OCI-M2 (cell line): Measurements from ENCODE around the gene OR52E5.

Experiments
- DNase-seq: peaks from one replicate; lab custom pipeline; 2025; ENCODE audit not compliant: unreplicated experiment; lab: John Stamatoyannopoulos, UW

OR52E5 gene

DNA sequence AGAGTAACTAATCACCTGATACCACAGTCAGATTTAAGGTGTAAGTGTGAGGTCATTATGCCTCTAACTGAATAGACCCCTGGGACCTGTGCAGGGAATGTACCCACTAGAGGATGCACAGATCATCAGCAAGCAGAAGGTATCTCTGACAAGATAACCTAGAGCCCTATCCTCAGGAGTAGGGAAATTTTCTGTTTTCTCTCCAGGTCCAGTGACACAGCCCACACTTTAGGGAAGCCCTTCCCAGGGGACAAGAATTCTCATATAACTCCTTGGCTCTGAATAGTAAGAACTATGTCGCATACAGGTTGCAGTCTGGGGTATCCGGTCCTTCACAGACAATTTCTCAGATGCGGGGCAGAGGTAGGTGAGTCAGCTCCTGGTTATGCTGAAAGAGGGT, at the start of gene OR52E5:
Gene OR52E5 (plus strand): TSS at position 301 of the 400 bp plus-strand sequence. CDS start 7,569 bp downstream, outside the sequence.
- DNase-seq = no peak

DNA sequence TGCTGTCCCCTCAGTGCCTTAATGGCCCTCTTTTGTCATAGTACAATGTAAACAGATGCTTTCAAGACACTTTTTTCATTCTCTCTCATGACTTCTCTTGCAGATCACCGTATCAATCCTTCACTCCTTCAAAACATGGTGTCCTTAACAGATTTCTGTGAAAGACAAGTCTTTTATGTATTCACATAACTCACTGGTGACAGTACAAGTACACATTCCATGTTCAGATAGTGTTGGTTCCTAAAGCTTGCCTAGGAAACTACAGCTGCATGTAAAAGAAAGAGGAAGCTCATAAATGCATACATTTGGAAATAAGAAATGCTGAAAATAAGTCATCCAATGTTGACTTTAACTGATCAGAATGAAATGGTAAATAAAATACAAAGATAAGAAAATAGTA, 46.3 kb upstream of the OR52E5 start:
- DNase-seq = no peak

DNA sequence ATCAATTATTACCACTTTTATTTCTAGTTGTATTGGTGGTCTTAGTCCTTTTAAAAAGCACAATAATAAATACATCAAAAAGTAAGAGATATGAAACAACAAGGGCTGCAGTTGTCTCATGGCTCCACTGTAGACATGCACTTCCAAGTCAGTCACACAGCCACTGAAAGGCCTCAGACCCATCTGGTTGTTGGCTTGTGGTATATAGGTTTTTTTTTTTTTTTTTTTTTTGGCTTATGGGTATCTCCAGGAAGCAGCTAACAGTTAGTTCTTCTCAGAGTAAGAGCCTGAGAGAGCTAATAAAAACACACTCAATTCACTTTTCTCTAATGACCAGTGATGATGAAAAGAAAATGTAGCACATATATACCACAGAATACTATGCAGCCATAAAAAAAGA, 45.3 kb upstream of the OR52E5 start:
- no peak for DNase-seq

DNA sequence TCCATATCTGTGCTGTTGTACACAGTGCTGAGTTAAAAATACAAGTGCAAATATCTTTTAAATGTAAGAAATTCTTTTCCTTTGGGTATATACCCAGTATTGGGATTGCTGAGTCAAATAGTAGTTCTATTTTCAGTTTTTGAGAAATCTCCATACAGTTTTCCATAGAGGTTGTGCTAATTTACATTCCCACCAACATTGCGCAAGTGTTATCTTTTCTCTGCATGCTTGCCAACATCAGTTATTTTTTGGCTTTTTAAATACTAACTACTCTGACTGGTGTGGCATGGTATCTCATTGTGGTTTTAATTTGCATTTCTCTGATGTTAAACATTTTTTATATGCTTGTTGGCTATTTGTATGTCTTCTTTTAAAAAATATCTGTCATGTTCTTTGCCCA, 42.0 kb upstream of the OR52E5 start:
- DNase-seq = no peak

DNA sequence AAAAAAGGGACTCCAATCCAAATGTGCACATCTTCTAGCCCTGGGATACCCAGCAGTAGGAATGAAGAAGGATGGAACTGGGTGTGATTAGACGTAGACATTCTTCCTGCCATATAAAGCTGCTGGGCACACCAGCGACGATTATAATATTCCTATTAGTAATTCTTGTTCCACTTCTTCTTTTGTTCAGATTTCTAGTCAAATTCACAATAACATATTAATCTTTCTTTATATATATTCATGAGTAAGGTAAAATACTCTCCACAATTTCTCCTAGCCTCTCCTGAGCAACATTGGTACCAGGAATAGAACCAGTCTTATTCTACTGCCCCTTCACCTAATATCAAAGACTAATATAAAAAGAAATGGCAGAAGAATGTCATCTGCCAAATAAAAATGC, 35.4 kb upstream of the OR52E5 start, which contains the start of gene OR52E8:
Gene OR52E8 (minus strand): TSS at position 101 of the 400 bp plus-strand sequence. CDS start 0 bp downstream, at position 101.
- DNase-seq = no peak

DNA sequence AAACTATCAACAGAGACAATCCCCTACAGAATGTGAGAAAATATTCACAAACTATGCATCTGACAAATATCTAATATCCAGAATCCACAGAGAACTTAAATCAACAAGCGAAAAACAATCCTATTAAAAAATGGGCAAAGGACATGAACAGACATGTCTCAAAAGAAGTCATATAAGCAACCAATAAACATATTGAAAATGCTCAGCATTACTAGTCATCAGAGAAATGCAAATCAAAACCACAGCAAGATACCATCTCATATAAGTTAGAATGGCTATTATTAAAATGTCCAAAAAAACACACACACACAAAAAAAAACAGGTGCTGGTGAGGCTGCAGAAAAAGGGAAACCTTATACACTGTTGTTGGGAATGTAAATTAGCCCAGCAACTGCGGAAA, 27.2 kb upstream of the OR52E5 start:
- no peak for DNase-seq

DNA sequence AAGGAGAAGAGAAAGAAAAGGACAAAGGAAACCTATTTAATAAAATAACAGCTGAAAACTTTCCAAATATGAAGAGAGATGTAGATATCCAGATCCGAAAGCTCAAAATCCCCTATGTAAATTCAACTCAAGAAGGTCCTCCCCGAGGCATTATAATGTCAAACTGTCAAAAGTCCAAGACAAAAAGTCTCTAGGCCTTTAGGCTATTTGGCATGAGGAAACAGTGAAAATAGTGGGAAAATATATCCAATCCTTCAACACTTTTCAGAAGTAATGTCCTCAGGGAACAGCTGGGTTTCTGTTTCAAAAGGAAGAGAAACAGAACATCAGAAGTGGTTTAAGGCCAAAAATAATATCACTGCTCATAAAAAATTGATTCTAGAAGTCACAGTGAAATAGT, 14.4 kb upstream of the OR52E5 start:
- no peak for DNase-seq

DNA sequence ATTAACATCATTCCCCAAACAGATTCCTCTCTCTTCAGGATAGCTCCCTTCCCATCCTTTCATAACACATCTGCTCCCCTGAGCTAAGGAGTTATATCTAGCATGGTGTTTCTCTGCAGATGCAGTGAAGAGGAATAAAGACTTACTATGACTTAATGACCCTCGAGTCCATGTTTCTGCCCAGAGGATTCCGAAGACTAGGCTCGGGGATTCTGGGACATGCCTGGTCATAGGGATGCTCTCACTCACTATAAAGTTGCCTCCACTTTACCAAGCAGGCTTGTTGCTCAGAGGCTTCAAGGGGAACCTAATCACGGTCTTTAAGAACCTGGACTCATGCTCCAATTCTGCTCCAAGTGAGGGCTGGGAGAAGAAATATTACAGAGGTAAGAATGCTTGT, 12.7 kb upstream of the OR52E5 start, which contains the start of gene OR52E4:
Gene OR52E4 (plus strand): TSS at position 301 of the 400 bp plus-strand sequence. CDS start 3,664 bp downstream, outside the sequence.
- no peak for DNase-seq

DNA sequence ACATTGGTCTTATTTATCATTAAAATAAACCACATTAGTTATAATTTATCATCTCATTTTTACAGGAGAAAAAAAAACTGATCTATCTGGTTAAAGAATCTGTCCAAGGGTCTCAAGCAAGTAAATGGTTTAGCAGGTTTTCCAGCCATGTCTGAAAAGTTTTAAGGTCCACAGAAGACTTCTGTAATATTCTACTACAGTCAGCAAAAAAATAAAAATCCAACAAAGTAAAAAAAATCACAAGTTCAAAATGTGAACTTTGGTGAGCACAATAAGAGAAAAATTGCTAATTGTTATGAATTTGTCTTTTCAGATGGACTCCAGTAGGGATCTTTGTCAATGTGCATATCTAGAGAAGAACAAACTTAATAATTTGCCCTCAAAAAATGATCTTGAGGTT, 11.3 kb upstream of the OR52E5 start:
- DNase-seq = no peak

DNA sequence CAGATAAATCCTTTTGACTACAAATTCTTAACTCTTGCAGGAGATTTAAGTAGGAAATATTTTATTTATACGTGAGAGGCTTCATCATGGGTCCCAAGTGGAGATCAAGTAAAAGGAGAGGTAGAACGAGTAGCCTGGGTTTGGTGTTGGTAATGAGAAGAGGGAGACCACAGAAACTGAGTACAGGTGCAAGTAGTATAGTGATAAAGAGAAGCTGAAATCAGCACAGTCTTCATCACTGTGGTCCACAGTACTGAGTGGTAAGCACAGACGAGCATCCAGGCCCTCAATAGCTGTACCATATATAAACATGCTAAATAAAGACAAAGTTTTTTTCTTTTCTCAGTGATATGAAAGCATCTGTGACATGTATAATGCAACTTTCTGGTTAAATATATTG, 5.8 kb upstream of the OR52E5 start:
- no peak for DNase-seq

DNA sequence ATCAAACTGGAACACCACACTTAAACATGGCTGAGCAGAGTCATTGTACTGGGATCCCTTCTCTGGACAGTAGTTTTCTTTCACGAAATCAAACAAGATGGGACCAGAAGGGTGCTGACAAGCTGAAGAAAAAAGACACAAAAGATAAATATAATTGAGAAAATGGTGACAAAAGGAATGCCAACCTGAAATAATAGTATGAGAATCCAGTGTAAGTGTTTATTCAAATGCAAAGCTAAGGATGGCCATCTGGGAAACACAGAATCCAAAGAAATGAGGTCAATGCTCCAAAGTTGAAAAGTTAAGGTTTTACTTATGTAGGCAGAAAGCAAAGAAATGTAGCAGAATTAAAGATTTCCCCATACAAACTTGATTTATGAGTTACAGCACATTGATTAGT, 5.3 kb upstream of the OR52E5 start:
- no peak for DNase-seq

DNA sequence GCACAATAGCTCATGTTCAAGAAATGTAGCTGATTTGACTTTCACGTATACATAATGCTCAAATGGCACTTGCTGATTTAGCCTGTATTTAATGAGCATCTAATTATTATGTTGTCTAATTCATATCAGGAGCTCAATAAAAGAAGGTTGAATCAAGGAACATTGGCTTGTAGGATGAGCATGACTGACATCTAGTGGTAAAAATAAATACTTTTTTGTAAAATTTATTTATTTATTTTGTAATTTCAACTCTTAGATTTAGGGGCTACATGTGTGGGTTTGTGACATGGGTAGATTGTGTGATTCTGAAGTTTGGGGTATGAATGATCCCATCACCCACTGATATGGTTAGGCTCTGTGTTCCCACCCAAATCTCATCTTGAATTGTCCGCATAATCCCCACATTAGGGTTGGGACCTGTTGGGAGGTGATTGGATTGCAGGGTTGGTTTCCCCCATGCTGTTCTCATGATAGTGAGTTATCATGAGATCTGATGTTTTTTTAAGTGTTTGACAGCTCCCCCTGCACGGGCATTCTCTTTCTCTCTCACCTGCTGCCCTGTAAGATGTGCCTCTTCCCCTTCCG, 1.7 kb upstream of the OR52E5 start:
- no peak for DNase-seq

DNA sequence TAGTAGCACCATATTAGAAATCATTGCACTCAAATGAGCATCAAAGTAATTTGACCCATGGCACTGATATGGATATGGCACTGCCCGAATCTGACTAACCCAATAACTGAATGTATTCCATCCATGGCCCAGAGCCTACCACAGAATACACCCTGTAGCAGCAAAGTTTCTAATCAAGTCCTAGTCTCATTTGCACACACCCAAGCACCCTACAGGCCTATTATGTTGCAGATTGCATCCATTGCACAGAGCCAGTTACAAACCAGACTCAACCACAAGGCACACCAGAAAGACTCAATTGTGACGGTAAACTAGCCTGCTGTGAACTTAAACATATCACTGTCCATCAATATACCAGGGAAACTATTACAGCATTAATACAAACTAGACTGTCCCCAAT, 6.5 kb downstream of the OR52E5 start:
- no peak for DNase-seq

DNA sequence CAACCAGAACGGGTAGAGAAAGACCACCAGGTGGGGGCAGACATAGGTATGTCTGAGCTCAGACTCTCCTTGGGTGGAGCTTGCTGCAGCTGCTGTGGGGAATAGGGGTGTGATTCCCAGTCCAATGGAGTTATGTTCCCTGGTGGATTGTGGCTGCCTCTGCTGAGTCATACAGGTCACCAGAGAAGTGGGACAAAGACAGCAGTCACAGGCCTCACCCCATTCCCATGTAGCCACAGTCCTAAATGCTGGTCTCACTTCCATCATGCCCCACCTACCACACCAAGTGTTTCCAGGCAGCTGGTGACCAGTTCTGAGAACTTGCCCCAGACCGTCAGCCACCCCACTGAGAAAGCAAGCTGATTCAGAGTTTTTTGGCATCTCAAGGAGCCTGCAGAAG, 17.5 kb downstream of the OR52E5 start:
- no peak for DNase-seq

DNA sequence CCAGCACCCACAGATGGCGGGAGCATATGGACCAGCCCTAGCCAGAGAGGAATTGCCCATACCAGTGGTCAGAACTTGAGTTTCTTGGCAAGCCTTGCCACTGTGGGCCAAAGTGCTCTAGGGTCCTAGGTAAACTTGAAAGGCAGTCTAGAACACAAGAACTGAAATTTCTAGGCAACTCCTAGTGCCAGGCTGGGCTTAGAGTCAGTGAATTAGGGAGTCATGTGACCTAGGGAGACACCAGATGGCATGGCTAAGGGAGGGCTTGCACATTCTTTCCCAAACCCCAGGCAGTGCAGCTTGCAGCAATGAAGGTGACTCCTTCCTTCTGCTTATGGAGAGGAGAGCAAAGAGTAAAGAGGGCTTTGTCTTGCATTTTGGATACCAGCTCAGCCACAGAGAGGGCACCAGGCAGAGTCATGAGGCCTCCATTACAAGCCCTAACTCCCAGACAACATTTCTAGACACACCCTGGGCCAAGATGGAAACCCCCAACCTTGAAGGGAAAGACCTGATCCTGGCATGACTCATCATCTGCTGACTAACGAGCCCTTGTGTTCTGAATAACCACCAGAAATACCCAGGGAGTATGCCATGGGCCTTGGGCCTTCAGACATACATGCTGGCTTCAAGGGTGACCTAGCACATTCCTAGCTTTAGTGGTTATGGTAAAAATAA, 29.9 kb downstream of the OR52E5 start:
- DNase-seq = no peak

DNA sequence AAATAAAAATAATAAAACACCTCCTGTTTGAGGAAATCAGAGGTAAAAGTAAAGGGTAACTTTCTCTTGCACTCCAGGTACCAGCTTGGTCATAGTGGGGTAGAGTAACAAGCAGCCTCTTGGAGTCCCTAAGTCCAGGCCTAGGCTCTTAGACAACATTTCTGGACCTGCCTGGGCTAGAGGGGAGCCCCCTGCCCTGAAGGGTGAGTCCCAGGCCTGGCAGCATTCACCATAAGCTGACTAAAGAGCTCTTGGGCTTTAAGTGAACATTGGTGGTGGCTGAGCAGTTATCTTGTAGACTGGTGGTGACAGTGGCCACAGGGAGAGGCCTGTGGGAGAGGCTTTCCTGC, 30.4 kb downstream of the OR52E5 start:
- no peak for DNase-seq

DNA sequence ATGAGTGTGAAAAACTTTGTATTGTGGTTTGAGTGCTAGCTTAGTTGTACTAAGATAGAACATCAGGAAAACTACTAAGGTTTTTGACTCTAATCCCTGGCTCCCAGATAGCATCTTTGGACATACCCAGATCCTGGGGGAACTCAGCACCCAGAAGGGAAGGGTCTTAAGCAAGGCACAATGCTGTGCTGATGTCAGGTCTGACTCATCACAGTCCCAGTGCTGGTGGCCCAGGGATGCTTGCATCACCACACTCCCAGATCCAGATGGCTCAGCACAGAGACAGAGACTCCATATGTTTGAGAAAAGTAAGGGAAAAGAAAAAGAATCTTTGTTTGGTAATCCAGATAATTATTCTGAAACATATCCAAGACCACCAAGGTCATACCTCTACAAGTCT, 30.8 kb downstream of the OR52E5 start:
- DNase-seq = no peak

DNA sequence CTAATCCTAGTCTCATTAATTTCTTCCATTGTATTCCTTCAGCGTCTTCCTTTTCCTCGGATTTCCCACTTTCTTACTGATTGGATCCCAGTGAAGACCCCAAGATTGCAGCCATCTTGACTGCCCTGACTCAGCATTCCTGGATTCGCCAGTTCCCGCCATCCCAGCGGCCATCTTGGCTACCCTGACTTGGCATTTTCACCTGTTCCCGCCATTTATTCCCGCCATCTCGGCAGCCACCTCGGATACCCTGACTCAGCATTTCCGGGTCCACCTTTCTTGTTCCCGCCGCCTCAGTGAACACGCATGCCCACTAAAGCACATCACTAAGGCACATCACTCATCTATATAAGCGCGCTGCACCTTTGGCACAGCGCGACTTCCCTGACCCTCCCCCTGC, 35.3 kb downstream of the OR52E5 start:
- DNase-seq = no peak

DNA sequence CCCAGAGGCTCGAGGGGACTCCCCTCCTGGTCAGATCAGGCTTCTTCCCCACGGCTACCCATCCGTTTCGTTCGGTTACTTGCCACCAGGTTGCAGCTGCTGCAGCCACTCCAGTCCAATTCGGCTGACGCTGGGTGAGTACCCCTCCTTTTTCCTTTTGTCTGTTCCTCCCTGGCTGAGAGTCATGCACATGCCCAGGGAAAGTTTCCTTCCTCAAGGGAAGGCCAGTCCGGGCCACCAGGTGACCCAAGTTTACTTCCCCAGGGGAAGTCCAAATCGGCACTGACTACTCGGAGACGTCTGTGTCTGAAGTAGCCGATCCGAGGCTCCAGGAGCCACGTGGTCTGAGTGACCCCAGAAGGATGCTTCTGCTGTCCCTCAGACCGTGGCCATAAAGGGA, 35.8 kb downstream of the OR52E5 start:
- no peak for DNase-seq

DNA sequence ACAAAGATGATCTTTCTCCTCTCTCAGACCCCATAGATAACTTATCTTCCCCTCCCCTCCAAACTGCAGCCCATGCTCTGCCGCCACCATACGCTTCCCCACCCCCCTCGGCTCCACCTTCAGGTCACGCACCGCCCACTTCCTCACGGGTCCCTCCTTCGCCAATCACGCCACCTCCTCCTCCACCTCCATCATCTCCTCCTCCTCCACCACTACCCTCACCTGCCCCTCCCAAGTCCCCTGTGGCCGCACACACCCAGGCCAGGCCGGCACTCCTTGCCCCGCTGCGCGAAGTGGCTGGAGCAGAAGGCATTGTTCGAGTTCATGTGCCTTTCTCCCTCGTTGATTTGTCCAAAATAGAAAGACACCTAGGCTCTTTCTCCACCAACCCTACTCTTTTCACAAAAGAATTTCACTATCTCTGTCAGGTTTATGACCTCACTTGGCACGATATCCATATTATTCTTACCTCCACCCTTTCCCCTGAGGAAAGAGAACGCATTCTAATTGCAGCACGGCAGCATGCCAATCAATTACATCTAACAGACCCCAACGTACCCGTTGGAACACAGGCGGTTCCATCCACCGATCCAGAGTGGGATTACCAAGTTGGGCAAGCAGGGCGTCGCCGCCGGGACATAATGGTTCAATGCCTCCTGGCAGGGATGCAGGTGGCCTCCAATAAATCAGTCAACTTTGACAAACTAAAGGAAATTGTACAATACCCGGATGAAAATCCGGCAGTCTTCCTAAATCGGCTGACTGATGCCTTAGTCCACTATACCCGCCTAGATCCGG, 36.8 kb downstream of the OR52E5 start:
- DNase-seq = no peak

DNA sequence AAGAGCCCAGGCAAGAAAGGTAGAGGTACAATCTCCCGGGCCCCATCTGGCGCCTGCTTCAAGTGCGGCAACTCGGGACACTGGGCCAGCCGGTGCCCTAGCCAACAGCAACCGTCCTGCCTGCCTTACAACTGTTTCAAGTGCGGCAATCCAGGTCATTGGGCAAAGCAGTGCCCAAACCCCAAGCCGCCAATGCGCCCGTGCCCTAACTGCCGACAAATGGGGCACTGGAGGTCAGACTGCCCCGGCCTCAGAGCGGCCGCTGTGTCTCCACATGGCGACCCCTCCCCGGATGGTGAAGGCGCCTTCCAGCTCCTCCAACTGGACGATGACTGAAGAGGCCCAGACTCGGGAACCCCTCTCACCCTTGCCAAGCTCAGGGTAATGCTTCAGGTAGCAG, 37.6 kb downstream of the OR52E5 start:
- no peak for DNase-seq

DNA sequence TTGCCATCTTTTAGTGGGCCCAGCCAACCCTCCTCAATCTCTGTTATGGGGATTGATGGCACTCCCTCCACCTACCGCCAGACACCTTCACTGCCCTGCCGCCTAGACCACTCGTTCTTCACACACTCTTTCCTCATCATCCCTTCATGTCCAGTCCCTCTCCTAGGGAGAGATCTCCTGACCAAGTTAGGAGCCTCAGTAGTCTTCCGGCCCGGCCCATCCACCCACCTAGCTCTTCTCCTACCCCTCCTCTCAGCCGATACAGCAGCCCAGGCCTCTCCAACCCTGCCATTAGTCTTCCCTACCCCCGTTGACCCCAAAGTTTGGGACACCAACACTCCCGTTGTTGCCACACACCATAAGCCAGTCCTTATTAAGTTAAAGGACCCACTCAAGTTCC, 38.1 kb downstream of the OR52E5 start:
- no peak for DNase-seq
